HG02623 (cell line): Measurements from ENCODE around the gene LAMA3.
"Not testable (repeated sequence)": the region's sequence is repeated elsewhere in the genome, so short reads cannot be mapped to it uniquely, and the experiment has no call there.

Experiments
- ATAC-seq: cut with Tn5 transposase; IDR thresholded peaks from one replicate; pipeline ENCODE4 v1.9.1; 2021; ENCODE audit warnings: moderate library complexity; ENCODE audit not compliant: unreplicated experiment

Gene LAMA3

GRCh38 chr18:23703057-23703986, 14.1 kb downstream of the LAMA3 start:
- no peak for ATAC-seq

- no peak for ATAC-seq
Observed at GRCh38 chr18:23703987-23704384, 14.7 kb downstream of the LAMA3 start.

- no peak for ATAC-seq
Observed at GRCh38 chr18:23704806-23705205, 15.6 kb downstream of the LAMA3 start.

GRCh38 chr18:23706971-23707640, 17.9 kb downstream of the LAMA3 start:
- ATAC-seq, result no peak

GRCh38 chr18:23710068-23710527, 20.8 kb downstream of the LAMA3 start:
- ATAC-seq, result no peak

- ATAC-seq, result no peak
Observed at GRCh38 chr18:23710946-23711345, 21.7 kb downstream of the LAMA3 start.

- no peak for ATAC-seq
Observed at GRCh38 chr18:23711426-23711825, 22.2 kb downstream of the LAMA3 start.

- ATAC-seq, result no peak
Observed at GRCh38 chr18:23712445-23712844, 23.2 kb downstream of the LAMA3 start.

GRCh38 chr18:23714576-23714975, 25.3 kb downstream of the LAMA3 start:
- ATAC-seq, result no peak

- not testable (repeated sequence) for ATAC-seq
Observed at GRCh38 chr18:23716079-23716478, 26.8 kb downstream of the LAMA3 start.

GRCh38 chr18:23716516-23716915, 27.3 kb downstream of the LAMA3 start:
- ATAC-seq, result no peak

GRCh38 chr18:23716966-23717365, 27.7 kb downstream of the LAMA3 start:
- no peak for ATAC-seq

GRCh38 chr18:23718243-23718720, 29.0 kb downstream of the LAMA3 start:
- ATAC-seq, result no peak

GRCh38 chr18:23718731-23719130, 29.5 kb downstream of the LAMA3 start:
- ATAC-seq, result no peak

- no peak for ATAC-seq
Observed at GRCh38 chr18:23719634-23720201, 30.5 kb downstream of the LAMA3 start.

GRCh38 chr18:23721696-23722480, 32.6 kb downstream of the LAMA3 start:
- no peak for ATAC-seq

- no peak for ATAC-seq
Observed at GRCh38 chr18:23722646-23723045, 33.4 kb downstream of the LAMA3 start.

- ATAC-seq, result no peak
Observed at GRCh38 chr18:23723121-23723520, 33.9 kb downstream of the LAMA3 start.

GRCh38 chr18:23724681-23725080, 35.4 kb downstream of the LAMA3 start:
- ATAC-seq, result no peak

- ATAC-seq, result no peak
Observed at GRCh38 chr18:23725351-23725750, 36.1 kb downstream of the LAMA3 start.
